GM12878 (cell line): ENCODE results near the gene DNAJA2. TPM values are rescaled to one million over a fixed set of nuclear protein-coding genes. Genes with fewer than 3 reads are reported as not detected.

Experiments used
- ATAC-seq: fragments of 200-7000 bp; cut with Tn5 transposase; 3 replicates; pipeline ENCODE4 v1.9.1; 2020; ENCODE audit warnings: mild to moderate bottlenecking, moderate library complexity
- BruUV-seq: library from RNA; stranded (reverse); fragments of 400-500 nt; replicated peaks from 2 replicates; lab custom pipeline; 2021; lab: Mats Ljungman, UMichigan
- CTCF ChIA-PET: fragments of 300-600 bp; sonication (Branson Sonifier 250); formaldehyde crosslinking; extraction: SDS; loops from one replicate; lab custom pipeline; 2021; ENCODE audit warnings: inconsistent platforms; lab: Yijun Ruan, JAX
- POLR2A ChIA-PET: fragments of 350-600 bp; formaldehyde crosslinking; extraction: SDS; loops from one replicate; lab custom pipeline; 2021; ENCODE audit warnings: inconsistent platforms; lab: Charles Lee
- RAD21 ChIA-PET: fragments of 300-600 bp; sonication (Branson Sonifier 250); formaldehyde crosslinking; loops from one replicate; lab custom pipeline; 2023; ENCODE audit warnings: antibody characterized with exemption; ENCODE audit not compliant: unreplicated experiment; lab: Charles Lee
- SMC1A ChIA-PET: fragments of 300-600 bp; sonication (Branson Sonifier 250); formaldehyde crosslinking; loops from one replicate; lab custom pipeline; 2023; ENCODE audit not compliant: unreplicated experiment, uncharacterized antibody; lab: Charles Lee
- DNase-seq: peaks from one replicate; pipeline ENCODE4 v3.0.0-alpha.2; 2011; ENCODE audit warnings: low read depth, low spot score
- FAIRE-seq: peaks from 3 replicates; lab custom pipeline; 2011; peaks lifted over from hg19 to GRCh38; lab: Jason Lieb, UNC
- H2AFZ ChIP-seq: 2 replicates; pipeline ENCODE4 v1.6.0; 2011; ENCODE audit warnings: low read depth, low read length, control low read depth; ENCODE audit not compliant: control insufficient read depth
- H3K27ac ChIP-seq: 2 replicates; pipeline ENCODE4 v1.5.1; 2011; ENCODE audit warnings: control low read depth; ENCODE audit not compliant: control insufficient read depth, insufficient read depth
- H3K27me3 ChIP-seq, 2 experiments: replicated peaks in 1 of 2; 2 replicates each; pipeline versions ENCODE4 v1.6.0 to v1.6.1; 2011; ENCODE audit warnings: low read length in 1 of 2; ENCODE audit not compliant: control insufficient read depth in 2 of 2, insufficient read depth in 2 of 2
- H3K36me3 ChIP-seq, 2 experiments: 2 replicates each; pipeline ENCODE4 v1.5.1; 2011; ENCODE audit warnings: low read length in 1 of 2; ENCODE audit not compliant: control insufficient read depth in 2 of 2, insufficient read depth in 2 of 2
- H3K4me1 ChIP-seq: 2 replicates; pipeline ENCODE4 v1.6.1; 2011; ENCODE audit warnings: mild to moderate bottlenecking, low read length, moderate library complexity, mixed read lengths; ENCODE audit not compliant: control insufficient read depth, insufficient read depth
- H3K4me2 ChIP-seq: 2 replicates; pipeline ENCODE4 v1.6.0; 2011; ENCODE audit warnings: control low read depth; ENCODE audit not compliant: control insufficient read depth, insufficient read depth
- H3K4me3 ChIP-seq: fragments of 200-600 bp; sonication (generic); 2 replicates; pipeline ENCODE4 v1.5.1; 2016
- H3K79me2 ChIP-seq: 2 replicates; pipeline ENCODE4 v1.6.0; 2011; ENCODE audit warnings: low read length; ENCODE audit not compliant: control insufficient read depth, insufficient read depth
- H3K9ac ChIP-seq: 2 replicates; pipeline ENCODE4 v1.8.0; 2011; ENCODE audit warnings: low read length, control low read depth, mixed read lengths; ENCODE audit not compliant: control insufficient read depth, insufficient read depth
- H3K9me3 ChIP-seq: replicated peaks from 3 replicates; pipeline ENCODE4 v1.5.1; 2011; ENCODE audit warnings: mild to moderate bottlenecking, low read length; ENCODE audit not compliant: control insufficient read depth, insufficient read depth
- H4K20me1 ChIP-seq: 2 replicates; pipeline ENCODE4 v1.6.0; 2011; ENCODE audit not compliant: control insufficient read depth, insufficient read depth
- ASH2L ChIP-seq: fragments of 300-600, 200-600 bp; sonication (generic); IDR thresholded peaks from 2 replicates; pipeline ENCODE4 v1.6.1; 2017; ENCODE audit warnings: low read depth, mild to moderate bottlenecking, borderline replicate concordance
- BHLHE40 ChIP-seq, 2 experiments: fragments of 450-650 bp in 1 of 2; IDR thresholded peaks; 2 replicates each; pipeline ENCODE4 v1.6.1; 2011 to 2017; ENCODE audit warnings: low read depth in 2 of 2, borderline replicate concordance in 1 of 2, improper control_type of control experiment in 1 of 2, low read length in 1 of 2, mild to moderate bottlenecking in 1 of 2
- CBX3 ChIP-seq: fragments of 200-600 bp; sonication (generic); IDR thresholded peaks from 2 replicates; pipeline ENCODE4 v1.6.1; 2016; ENCODE audit warnings: low read depth, borderline replicate concordance
- CEBPB ChIP-seq, 2 experiments: fragments of 150-350 bp in 1 of 2; IDR thresholded peaks; 2 replicates each; pipeline ENCODE4 v1.6.1; 2012 to 2014; ENCODE audit warnings: low read depth in 2 of 2, low read length in 2 of 2, borderline replicate concordance in 1 of 2, inconsistent platforms in 1 of 2
- E4F1 ChIP-seq: fragments of 450-650 bp; IDR thresholded peaks from 2 replicates; pipeline ENCODE4 v1.6.1; 2018; ENCODE audit warnings: borderline replicate concordance, mild to moderate bottlenecking; ENCODE audit not compliant: partially characterized antibody
- MEF2A ChIP-seq: IDR thresholded peaks from 2 replicates; pipeline ENCODE4 v1.6.1; 2011; ENCODE audit warnings: low read depth, mild to moderate bottlenecking, low read length, moderate library complexity; ENCODE audit not compliant: insufficient read depth
- MTA3 ChIP-seq: IDR thresholded peaks from 2 replicates; pipeline ENCODE4 v1.6.1; 2012; ENCODE audit warnings: low read length, inconsistent platforms, borderline replicate concordance
- NFYB ChIP-seq: IDR thresholded peaks from 2 replicates; pipeline ENCODE4 v1.6.1; 2011; ENCODE audit warnings: low read depth, mild to moderate bottlenecking, low read length, improper control_type of control experiment, moderate library complexity; ENCODE audit not compliant: insufficient read depth
- POLR2AphosphoS2 ChIP-seq: IDR thresholded peaks from 2 replicates; pipeline ENCODE4 v1.6.1; 2011; ENCODE audit warnings: low read depth, mild to moderate bottlenecking, low read length, improper control_type of control experiment, moderate library complexity
- SRF ChIP-seq, 2 experiments: IDR thresholded peaks; 2 replicates each; pipeline ENCODE4 v1.6.1; 2011; ENCODE audit warnings: low read depth in 2 of 2, low read length in 2 of 2, mild to moderate bottlenecking in 1 of 2, moderate library complexity in 1 of 2
- USF2 ChIP-seq: IDR thresholded peaks from 2 replicates; pipeline ENCODE4 v1.6.1; 2011; ENCODE audit warnings: low read depth, low read length, improper control_type of control experiment, borderline replicate concordance
- ZBTB11 ChIP-seq: fragments of 450-650 bp; formaldehyde crosslinking; IDR thresholded peaks from 2 replicates; pipeline ENCODE4 v1.5.0; 2022; ENCODE audit warnings: mild to moderate bottlenecking, missing genetic modification characterization
- WGBS: methylation state at CpG from one replicate; pipeline ENCODE4 v1.1.6; 2016; ENCODE audit warnings: low lambda C conversion rate; ENCODE audit not compliant: insufficient replicate concordance, insufficient coverage; ENCODE audit errors: missing lambda C conversion rate; 5-methylcytosine and 5-hydroxymethylcytosine counted together
- in situ Hi-C: fragments of 300-500 bp; cut with MboI; formaldehyde crosslinking; loops from 9 replicates; pipeline ENCODE4 v1.14.3; 2018; ENCODE audit warnings: mixed read lengths
- intact Hi-C: fragments of 100-400 bp; cut with micrococcal nuclease; formaldehyde crosslinking; loops from one replicate; pipeline ENCODE4 v1.14.2; 2022; ENCODE audit not compliant: unreplicated experiment
- polyA plus RNA-seq, 11 experiments: library from polyadenylated mRNA; depleted of rRNA in 4 of 11; unstranded in 6 of 11; stranded (reverse) in 5 of 11; fragments of >200 nt; fragmentation: Nextera tagmentation in 4 of 11; fragmentation: Illumina TruSeq in 1 of 11; extraction: Ambion mirVana in 4 of 11; extraction: Trizol in 1 of 11; gene quantifications; 1 replicate in 1 of 11; 2 replicates in 10 of 11; pipeline versions ENCODE4 v1.2.1 to v1.2.3, GENCODE V29; 2011 to 2016; ENCODE audit warnings: inconsistent platforms in 2 of 11, missing spikeins in 2 of 11, low read depth in 1 of 11
- total RNA-seq, 4 experiments: library from RNA; depleted of rRNA in 3 of 4; stranded (reverse); fragments of >200 nt in 3 of 4; fragmentation: Illumina TruSeq in 1 of 4; extraction: Trizol in 1 of 4; gene quantifications; 2 replicates each; pipeline versions ENCODE4 v1.2.1 to v1.2.3, GENCODE V29; 2013 to 2021

DNAJA2 gene
- total and polyA plus RNA-seq, 10 of the 15 experiments (the other 5 are each of a cell fraction or from before 2014, with no cell fraction given) = 26.2 to 96.4 (median 58.1) TPM

GRCh38 chr16:46971271-46971670 lies 2.2 kb downstream of the DNAJA2 start (continued):
- TF ChIP-seq BHLHE40 (IDR thresholded peaks at IDR 0.05; ENCODE audit: borderline replicate concordance in 1 of 2, low read depth in 2 of 2, low read length in 1 of 2) (no peak), ASH2L (no peak), POLR2AphosphoS2 (no peak)

DNA sequence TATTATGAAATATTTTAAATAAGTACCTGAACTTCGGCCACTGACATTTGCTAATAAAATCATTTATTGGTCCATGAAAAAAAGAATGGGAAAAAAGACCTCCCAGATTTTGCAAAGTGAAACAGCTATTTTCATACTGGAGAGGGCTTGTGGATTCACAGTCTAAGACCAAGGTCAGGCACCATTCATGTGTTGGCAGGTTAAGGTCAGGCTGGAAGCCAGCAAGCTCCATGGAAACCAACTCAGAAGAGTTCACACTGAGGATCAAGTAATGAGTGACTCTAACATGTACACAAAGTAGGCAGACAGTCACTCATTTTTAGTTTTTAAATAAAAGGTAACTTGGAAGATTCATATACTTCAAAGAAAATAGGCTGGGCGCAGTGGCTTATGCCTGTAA lies 3.4 kb downstream of the DNAJA2 start:
- peak overlapping the region; percentile 32 for H3K4me2 ChIP-seq
- no peaks in the 10 kb centered on the region for H3K9me3 ChIP-seq
- no peak overlapping the region; the same call in 1 of the 2 replicates for H3K9ac ChIP-seq
- ChIA-PET CTCF (interaction anchor here (0.7 to 1.2 kb wide), 3 partner anchors 22 to 113 kb away, joined by 3 to 4 read pairs (median 3); no protein-coding TSS in a partner anchor), SMC1A (interaction anchor here (1.4 to 1.5 kb wide), 3 partner anchors 10 to 22 kb away, joined by 3 to 5 read pairs (median 3); no protein-coding TSS in a partner anchor), POLR2A (interaction anchor here (0.6 kb wide), 1 partner anchor 60 kb away, joined by 8 read pairs; no protein-coding TSS in a partner anchor)
- H3K27me3 ChIP-seq = no peaks in the 10 kb centered on the region
- BruUV-seq = no TSS peak
- peaks cover 64% of the 10 kb centered on the region for H3K79me2 ChIP-seq
- peaks cover 7 to 35% of the 10 kb centered on the region in 2 experiments for H3K36me3 ChIP-seq
- 74% methylated on average over 2 of the region's 2 CpGs for WGBS
- H4K20me1 ChIP-seq = no peaks in the 10 kb centered on the region
- H3K4me1 ChIP-seq = peaks cover 5% of the 10 kb centered on the region
- H3K27ac ChIP-seq = no peak overlapping the region; the same call in 1 of the 2 replicates
- no peak for ATAC-seq
- no peak for FAIRE-seq
- TF ChIP-seq CBX3 = no peak
- no peak for TF ChIP-seq CEBPB (IDR thresholded peaks at IDR 0.05; ENCODE audit: borderline replicate concordance in 1 of 2, low read depth in 2 of 2, low read length in 2 of 2)
- TF ChIP-seq MEF2A = no peak
- TF ChIP-seq SRF (IDR thresholded peaks at IDR 0.05; ENCODE audit: low read depth in 2 of 2, low read length in 2 of 2) = no peak
- no peak for TF ChIP-seq E4F1
- no peak for TF ChIP-seq MTA3
- no peak for TF ChIP-seq NFYB
- TF ChIP-seq ZBTB11 (CRISPR knock-in tag) = no peak
- no peak for TF ChIP-seq USF2
- TF ChIP-seq, all 136 proteins: peak for 0
- no peak for DNase-seq
- Histone ChIP-seq H3K4me3 (peak overlapping the region; percentile 3), H2AFZ (no peak overlapping the region)
- intact Hi-C loops (loop anchor here (5.0 kb wide), 1 partner anchor 172 kb away; the partner anchor contains the start of gene NETO2), in situ Hi-C loops (no loop called here)
- RAD21 ChIA-PET = no interaction called here
